Activated CD4-positive, alpha-beta T cell treated with anti-CD3 and anti-CD28 coated beads for 1 hour (primary cell): ENCODE data around the gene ZBTB11.
"Not testable (repeated sequence)": the region's sequence is repeated elsewhere in the genome, so short reads cannot be mapped to it uniquely, and the experiment has no call there.

Experiments used
- DNase-seq: peaks from one replicate; pipeline ENCODE4 v3.0.0-alpha.2; 2020

Gene ZBTB11

DNA sequence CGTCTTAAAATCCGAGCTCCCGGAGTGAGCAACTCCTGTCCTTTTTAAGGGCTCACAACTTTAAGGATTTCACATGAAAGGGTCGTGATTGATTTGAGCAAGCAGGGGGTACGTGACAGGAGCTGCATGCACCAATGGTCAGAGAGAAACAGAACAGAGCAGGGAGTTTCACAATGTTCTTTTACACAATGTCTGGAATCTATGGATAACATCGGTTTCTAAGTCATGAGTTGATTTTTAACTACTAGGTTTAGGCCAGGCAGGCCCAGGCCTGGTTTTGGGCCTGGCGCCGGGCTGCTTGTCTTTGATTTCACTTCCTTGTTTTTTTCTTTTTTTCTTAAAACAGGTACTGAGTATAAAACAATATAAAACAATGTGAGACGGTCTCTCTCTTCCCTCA lies 63.9 kb downstream of the ZBTB11 start:
- not testable (repeated sequence) for DNase-seq

DNA sequence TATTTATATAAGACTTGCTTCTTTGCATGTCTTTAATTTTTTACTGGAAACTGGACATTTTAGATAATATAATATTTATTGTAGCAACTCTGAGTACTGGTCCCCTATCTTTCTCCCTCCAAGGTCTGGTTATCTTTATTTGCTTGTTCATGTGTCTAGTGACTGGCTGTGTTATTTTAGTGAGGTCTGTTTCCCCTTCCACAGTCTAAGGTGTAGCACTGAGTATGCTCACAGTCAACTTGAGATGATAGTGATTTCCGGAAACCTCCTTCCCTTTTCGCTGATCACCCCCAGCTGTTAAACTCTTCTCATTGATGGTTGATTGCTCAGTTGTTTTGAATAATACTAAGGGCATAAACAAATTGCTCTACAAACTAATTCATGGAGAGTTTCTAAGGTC lies 65.9 kb downstream of the ZBTB11 start:
- no peak for DNase-seq

- DNase-seq = not testable (repeated sequence)
Observed at GRCh38 chr3:101605398-101605797, 71.5 kb downstream of the ZBTB11 start.

GRCh38 chr3:101603184-101603583 lies 73.7 kb downstream of the ZBTB11 start:
- no peak for DNase-seq

- DNase-seq = no peak
Observed at GRCh38 chr3:101602731-101603130, 74.2 kb downstream of the ZBTB11 start.
